A549 (cell line): ENCODE measurements around the gene PPP1R2C.

ENCODE experiments used
- BHLHE40 ChIP-seq: IDR thresholded peaks from 2 replicates; pipeline ENCODE4 v1.6.1; 2012; ENCODE audit warnings: low read depth, low read length, inconsistent platforms
- JUN ChIP-seq, 2 experiments: fragments of >200 bp; sonication (Bioruptor Twin); formaldehyde crosslinking; IDR thresholded peaks; 2 replicates in 1 of 2; 3 replicates in 1 of 2; pipeline ENCODE4 v1.6.1; 2016 to 2017
- RCOR1 ChIP-seq: fragments of 150-350 bp; IDR thresholded peaks from 2 replicates; pipeline ENCODE4 v1.6.1; 2014; ENCODE audit warnings: antibody characterized with exemption, low read length, low read depth
- SREBF2 ChIP-seq: fragments of 450-650 bp; IDR thresholded peaks from 2 replicates; pipeline ENCODE4 v1.6.1; 2014; ENCODE audit warnings: mild to moderate bottlenecking, moderate library complexity
- TP53 ChIP-seq: fragments of 250-450 bp; sonication (Bioruptor Pico); IDR thresholded peaks from 2 replicates; pipeline ENCODE4 v1.5.0; 2021; ENCODE audit warnings: mild to moderate bottlenecking, moderate library complexity
- ZC3H11A ChIP-seq: fragments of 450-650 bp; IDR thresholded peaks from 2 replicates; pipeline ENCODE4 v1.6.1; 2014; ENCODE audit warnings: antibody characterized with exemption, mild to moderate bottlenecking
- TF ChIP-seq, protein P1 (sequence below): fragments of >200 bp; sonication (Bioruptor Twin); formaldehyde crosslinking; IDR thresholded peaks from 3 replicates; pipeline ENCODE4 v1.5.1; 2016

DNA sequence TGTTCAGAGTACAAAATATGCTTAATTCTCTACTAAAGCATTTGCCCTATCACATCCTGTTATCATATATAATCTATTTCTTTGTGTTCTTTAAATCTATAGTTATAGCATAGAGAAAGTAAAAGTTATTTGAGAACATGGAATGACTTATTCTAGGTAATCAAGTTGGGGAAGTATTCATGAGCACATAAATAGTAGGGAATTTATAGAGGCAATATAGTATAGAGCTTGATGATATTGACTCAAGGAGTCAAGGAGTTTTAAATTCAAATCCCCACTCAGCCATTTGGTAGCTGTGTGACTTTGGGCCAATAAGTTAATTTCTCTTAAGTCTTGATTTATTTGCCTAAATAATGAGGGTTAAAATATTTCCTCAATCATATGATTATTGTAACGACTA, 37.5 kb downstream of the PPP1R2C start:
- TF ChIP-seq, protein P1, sequence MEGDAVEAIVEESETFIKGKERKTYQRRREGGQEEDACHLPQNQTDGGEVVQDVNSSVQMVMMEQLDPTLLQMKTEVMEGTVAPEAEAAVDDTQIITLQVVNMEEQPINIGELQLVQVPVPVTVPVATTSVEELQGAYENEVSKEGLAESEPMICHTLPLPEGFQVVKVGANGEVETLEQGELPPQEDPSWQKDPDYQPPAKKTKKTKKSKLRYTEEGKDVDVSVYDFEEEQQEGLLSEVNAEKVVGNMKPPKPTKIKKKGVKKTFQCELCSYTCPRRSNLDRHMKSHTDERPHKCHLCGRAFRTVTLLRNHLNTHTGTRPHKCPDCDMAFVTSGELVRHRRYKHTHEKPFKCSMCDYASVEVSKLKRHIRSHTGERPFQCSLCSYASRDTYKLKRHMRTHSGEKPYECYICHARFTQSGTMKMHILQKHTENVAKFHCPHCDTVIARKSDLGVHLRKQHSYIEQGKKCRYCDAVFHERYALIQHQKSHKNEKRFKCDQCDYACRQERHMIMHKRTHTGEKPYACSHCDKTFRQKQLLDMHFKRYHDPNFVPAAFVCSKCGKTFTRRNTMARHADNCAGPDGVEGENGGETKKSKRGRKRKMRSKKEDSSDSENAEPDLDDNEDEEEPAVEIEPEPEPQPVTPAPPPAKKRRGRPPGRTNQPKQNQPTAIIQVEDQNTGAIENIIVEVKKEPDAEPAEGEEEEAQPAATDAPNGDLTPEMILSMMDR: no peak
- TF ChIP-seq BHLHE40: no peak
- TF ChIP-seq SREBF2: no peak
- TF ChIP-seq ZC3H11A: no peak
- no peak for TF ChIP-seq TP53
- no peak for TF ChIP-seq RCOR1
- TF ChIP-seq JUN (IDR thresholded peaks at IDR 0.05): no peak
